Endodermal cell (in vitro differentiated cells): ENCODE data around the gene OR2V2. TPM values are rescaled to one million over a fixed set of nuclear protein-coding genes. Genes with fewer than 3 reads are reported as not detected.

Source experiments
- DNase-seq: peaks from one replicate; pipeline ENCODE4 v3.0.0-alpha.2; 2017
- H3K27ac ChIP-seq: 2 replicates; pipeline ENCODE4 v1.5.1; 2013; ENCODE audit warnings: mild to moderate bottlenecking, low read depth, low read length, moderate library complexity
- H3K27me3 ChIP-seq: 2 replicates; pipeline ENCODE4 v1.6.1; 2013; ENCODE audit warnings: mild to moderate bottlenecking, low read length, moderate library complexity; ENCODE audit not compliant: insufficient read depth, control insufficient read depth, poor library complexity, severe bottlenecking
- H3K36me3 ChIP-seq: 2 replicates; pipeline ENCODE4 v1.7.0; 2013; ENCODE audit warnings: mild to moderate bottlenecking, low read length, moderate library complexity; ENCODE audit not compliant: control insufficient read depth, insufficient read depth
- H3K4me1 ChIP-seq: one replicate; pipeline ENCODE4 v1.7.0; 2013; ENCODE audit warnings: low read length; ENCODE audit not compliant: control insufficient read depth, insufficient read depth
- H3K4me3 ChIP-seq: 2 replicates; pipeline ENCODE4 v1.5.1; 2013; ENCODE audit warnings: mild to moderate bottlenecking, low read length, moderate library complexity
- H3K9ac ChIP-seq: 2 replicates; pipeline ENCODE4 v1.6.1; 2013; ENCODE audit warnings: mild to moderate bottlenecking, low read length, moderate library complexity; ENCODE audit not compliant: poor library complexity, severe bottlenecking; ENCODE audit errors: extremely low read depth
- H3K9me3 ChIP-seq: 2 replicates; pipeline ENCODE4 v1.6.1; 2013; ENCODE audit warnings: mild to moderate bottlenecking, low read length, moderate library complexity; ENCODE audit not compliant: control insufficient read depth
- H3K27ac Mint-ChIP-seq: 2 replicates; pipeline ENCODE4 v1.8.0; 2020; ENCODE audit warnings: mixed read lengths
- H3K27me3 Mint-ChIP-seq: 2 replicates; pipeline ENCODE4 v1.8.0; 2021; ENCODE audit warnings: mild to moderate bottlenecking, mixed read lengths; ENCODE audit not compliant: insufficient read depth
- H3K36me3 Mint-ChIP-seq: 2 replicates; pipeline ENCODE4 v1.8.0; 2020; ENCODE audit warnings: low read depth, mixed read lengths
- H3K4me1 Mint-ChIP-seq: 2 replicates; pipeline ENCODE4 v1.8.0; 2020; ENCODE audit warnings: mixed read lengths
- H3K4me3 Mint-ChIP-seq: 2 replicates; pipeline ENCODE4 v1.8.0; 2020; ENCODE audit warnings: mild to moderate bottlenecking, moderate library complexity, mixed read lengths
- H3K9me3 Mint-ChIP-seq: 2 replicates; pipeline ENCODE4 v1.8.0; 2020; ENCODE audit warnings: mild to moderate bottlenecking, mixed read lengths
- WGBS, 2 experiments: methylation state at CpG; one replicate each; pipeline versions ENCODE4 v1.1.5 to v1.1.7; 2013; ENCODE audit warnings: missing lambda C conversion rate in 2 of 2, mixed read lengths in 1 of 2; ENCODE audit not compliant: insufficient coverage in 1 of 2, insufficient read length in 1 of 2; 5-methylcytosine and 5-hydroxymethylcytosine counted together
- total RNA-seq, 2 donors: library from RNA; stranded (reverse); fragmentation: NEBNext Ultra II Directional in 1 of 2; extraction: Animal tissue kit (Norgen Biotek cat#: 25700) in 1 of 2; gene quantifications; 2 replicates in 1 of 2; 3 replicates in 1 of 2; pipeline ENCODE4 v1.2.1, GENCODE V29; 2021
- TF ChIP-seq, protein P1 (sequence below): fragments of 200-600 bp; sonication (generic); conservative IDR thresholded peaks from 2 replicates; pipeline ENCODE4 v1.5.0; 2021; ENCODE audit warnings: antibody characterized with exemption, mild to moderate bottlenecking

Gene OR2V2
- total RNA-seq, 2 donors from 2014 or later, result not detected

- Histone ChIP-seq H3K27me3 (peaks cover 27% of the 10 kb centered on the region), H3K27ac (no peak overlapping the region), H3K4me1 (no peaks in the 10 kb centered on the region), H3K36me3 (no peaks in the 10 kb centered on the region), H3K4me3 (no peak overlapping the region), H3K9ac (no peak overlapping the region), H3K9me3 (peaks cover 10% of the 10 kb centered on the region)
- Mint-ChIP-seq H3K36me3 (no peaks in the 10 kb centered on the region), H3K9me3 (peaks cover 9% of the 10 kb centered on the region), H3K27ac (no peak overlapping the region), H3K4me3 (peak overlapping the region; percentile 37), H3K27me3 (peaks cover 90% of the 10 kb centered on the region), H3K4me1 (no peaks in the 10 kb centered on the region)
- peak; percentile 69 for DNase-seq
- WGBS, 2 experiments, result 52 to 68% methylated on average over 39 to 47 of the region's 47 CpGs
- TF ChIP-seq, protein P1, sequence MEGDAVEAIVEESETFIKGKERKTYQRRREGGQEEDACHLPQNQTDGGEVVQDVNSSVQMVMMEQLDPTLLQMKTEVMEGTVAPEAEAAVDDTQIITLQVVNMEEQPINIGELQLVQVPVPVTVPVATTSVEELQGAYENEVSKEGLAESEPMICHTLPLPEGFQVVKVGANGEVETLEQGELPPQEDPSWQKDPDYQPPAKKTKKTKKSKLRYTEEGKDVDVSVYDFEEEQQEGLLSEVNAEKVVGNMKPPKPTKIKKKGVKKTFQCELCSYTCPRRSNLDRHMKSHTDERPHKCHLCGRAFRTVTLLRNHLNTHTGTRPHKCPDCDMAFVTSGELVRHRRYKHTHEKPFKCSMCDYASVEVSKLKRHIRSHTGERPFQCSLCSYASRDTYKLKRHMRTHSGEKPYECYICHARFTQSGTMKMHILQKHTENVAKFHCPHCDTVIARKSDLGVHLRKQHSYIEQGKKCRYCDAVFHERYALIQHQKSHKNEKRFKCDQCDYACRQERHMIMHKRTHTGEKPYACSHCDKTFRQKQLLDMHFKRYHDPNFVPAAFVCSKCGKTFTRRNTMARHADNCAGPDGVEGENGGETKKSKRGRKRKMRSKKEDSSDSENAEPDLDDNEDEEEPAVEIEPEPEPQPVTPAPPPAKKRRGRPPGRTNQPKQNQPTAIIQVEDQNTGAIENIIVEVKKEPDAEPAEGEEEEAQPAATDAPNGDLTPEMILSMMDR, result no peak
These were observed 32.3 kb upstream of the OR2V2 start for GRCh38 chr5:181114844-181115778.

DNA sequence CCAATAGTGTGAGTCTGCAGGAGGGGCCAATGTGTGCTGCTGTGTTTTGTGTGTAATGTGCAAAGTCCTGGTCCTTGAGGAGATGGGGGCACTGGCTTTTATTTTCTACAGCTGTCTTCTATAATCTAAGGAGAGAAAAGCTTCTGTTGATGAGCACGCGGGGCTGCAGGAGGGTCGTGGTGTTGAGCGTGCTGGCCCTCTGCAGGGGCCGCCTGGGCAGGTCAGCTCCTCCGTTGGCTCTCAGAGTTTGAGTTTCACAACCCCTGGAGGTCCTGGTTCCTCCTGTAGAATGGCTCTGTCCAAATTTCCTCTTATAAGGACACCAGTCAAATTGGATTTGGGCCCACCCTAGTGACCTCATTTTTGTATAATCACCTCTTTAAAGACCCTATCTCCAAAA, 29.0 kb upstream of the OR2V2 start:
- H3K27me3 ChIP-seq, result peaks cover 27% of the 10 kb centered on the region
- H3K9me3 ChIP-seq, result peaks cover 5% of the 10 kb centered on the region
- H3K4me1 ChIP-seq, result no peaks in the 10 kb centered on the region
- TF ChIP-seq, protein P1, result no peak
- WGBS, 2 experiments, result 82 to 87% methylated on average over 6 of the region's 6 CpGs
- H3K4me3 ChIP-seq, result no peak overlapping the region
- no peak overlapping the region for H3K27ac ChIP-seq
- H3K27me3 Mint-ChIP-seq, result peaks cover 80% of the 10 kb centered on the region
- no peak for DNase-seq
- no peaks in the 10 kb centered on the region for H3K4me1 Mint-ChIP-seq
- H3K9me3 Mint-ChIP-seq, result peaks cover 9% of the 10 kb centered on the region
- H3K27ac Mint-ChIP-seq, result no peak overlapping the region
- no peak overlapping the region for H3K9ac ChIP-seq
- H3K36me3 ChIP-seq, result no peaks in the 10 kb centered on the region
- no peaks in the 10 kb centered on the region for H3K36me3 Mint-ChIP-seq
- no peak overlapping the region for H3K4me3 Mint-ChIP-seq

DNA sequence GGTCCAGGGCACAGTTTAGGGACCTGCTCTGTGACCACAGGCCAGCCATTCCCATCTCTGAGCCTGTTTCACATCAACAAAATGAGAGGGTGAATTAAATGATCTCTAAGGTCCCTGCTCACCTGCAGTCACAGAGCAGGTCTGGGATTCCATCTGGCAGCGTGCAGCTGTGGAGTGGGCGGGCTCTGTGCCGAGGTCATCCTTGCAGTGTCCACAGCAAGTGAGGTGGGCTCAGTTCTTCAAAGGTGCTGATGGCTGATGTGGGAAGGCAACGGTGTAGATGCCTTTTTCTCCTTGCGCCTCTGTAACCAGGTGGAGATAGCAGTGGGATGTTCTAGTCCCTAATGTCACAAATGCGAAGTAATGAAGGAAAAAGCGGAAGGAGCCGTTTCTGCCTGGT, 28.3 kb upstream of the OR2V2 start:
- Mint-ChIP-seq H3K36me3 (no peaks in the 10 kb centered on the region), H3K27me3 (peaks cover 79% of the 10 kb centered on the region), H3K4me1 (no peaks in the 10 kb centered on the region), H3K27ac (no peak overlapping the region), H3K4me3 (no peak overlapping the region), H3K9me3 (peaks cover 5% of the 10 kb centered on the region)
- Histone ChIP-seq H3K4me3 (no peak overlapping the region), H3K9me3 (peaks cover 5% of the 10 kb centered on the region), H3K4me1 (no peaks in the 10 kb centered on the region), H3K36me3 (no peaks in the 10 kb centered on the region), H3K9ac (no peak overlapping the region), H3K27me3 (peaks cover 23% of the 10 kb centered on the region), H3K27ac (no peak overlapping the region)
- TF ChIP-seq, protein P1, result no peak
- WGBS, 2 experiments, result 80 to 82% methylated on average over 5 to 8 of the region's 8 CpGs
- no peak for DNase-seq
